ENCODE results near the gene WDR1.
"Not testable (repeated sequence)": the region's sequence is repeated elsewhere in the genome, so short reads cannot be mapped to it uniquely, and the experiment has no call there.

WDR1 gene

GRCh38 chr4:10131202-10131601, 14.6 kb upstream of the WDR1 start:
- no peak for DNase-seq (ENCODE audit: low spot score)

GRCh38 chr4:10130178-10130888, 13.7 kb upstream of the WDR1 start:
- no peak for DNase-seq (ENCODE audit: low spot score)

GRCh38 chr4:10129196-10130177, 12.9 kb upstream of the WDR1 start:
- no peak for DNase-seq (ENCODE audit: low spot score)

- no peak for DNase-seq (ENCODE audit: low spot score)
Observed at GRCh38 chr4:10128761-10129160, 12.2 kb upstream of the WDR1 start.

GRCh38 chr4:10127531-10127930, 10.9 kb upstream of the WDR1 start:
- DNase-seq (ENCODE audit: low spot score): not testable (repeated sequence)

GRCh38 chr4:10124167-10124930, 7.8 kb upstream of the WDR1 start:
- no peak for DNase-seq (ENCODE audit: low spot score)

GRCh38 chr4:10123227-10124101, 6.9 kb upstream of the WDR1 start:
- peak; percentile 78 for DNase-seq (ENCODE audit: low spot score)

GRCh38 chr4:10122236-10122932, 5.8 kb upstream of the WDR1 start:
- DNase-seq (ENCODE audit: low spot score): no peak

- DNase-seq (ENCODE audit: low spot score): no peak
Observed at GRCh38 chr4:10121568-10122208, 5.1 kb upstream of the WDR1 start.

- DNase-seq (ENCODE audit: low spot score): no peak
Observed at GRCh38 chr4:10120943-10121567, 4.5 kb upstream of the WDR1 start.

GRCh38 chr4:10119773-10120172, 3.2 kb upstream of the WDR1 start:
- no peak for DNase-seq (ENCODE audit: low spot score)

- no peak for DNase-seq (ENCODE audit: low spot score)
Observed at GRCh38 chr4:10119278-10119677, 2.7 kb upstream of the WDR1 start.

- DNase-seq (ENCODE audit: low spot score): no peak
Observed at GRCh38 chr4:10118048-10119004, 1.7 kb upstream of the WDR1 start.

- DNase-seq (ENCODE audit: low spot score): no peak
Observed at GRCh38 chr4:10117359-10118047, 904 bp upstream of the WDR1 start.

GRCh38 chr4:10115797-10116568, 616 bp downstream of the WDR1 start:
- DNase-seq (ENCODE audit: low spot score): peak; percentile 12

- DNase-seq (ENCODE audit: low spot score): peak; percentile 70
Observed at GRCh38 chr4:10115271-10115796, 1.3 kb downstream of the WDR1 start.

- no peak for DNase-seq (ENCODE audit: low spot score)
Observed at GRCh38 chr4:10114607-10115006, 2.0 kb downstream of the WDR1 start.

Measured in kidney capillary endothelial cell (primary cell).